ENCODE data around the gene SLC25A53.
"Not testable (repeated sequence)": the region's sequence is repeated elsewhere in the genome, so short reads cannot be mapped to it uniquely, and the experiment has no call there.

- TF ChIP-seq CTCF (IDR thresholded peaks at IDR 0.05; ENCODE audit: insufficient read depth, low read length, poor library complexity, severe bottlenecking); EZH2phosphoT487 (conservative IDR thresholded peaks at IDR 0.05; ENCODE audit: low read length): not testable (repeated sequence)
Observed at GRCh38 chrX:104054956-104055355, 101.9 kb downstream of the SLC25A53 start.
